Lower leg skin (tissue), 3 donors: ENCODE data around the gene HOXC6.

ENCODE experiments used
- CTCF ChIP-seq, 3 donors: fragments of 450-650 bp; IDR thresholded peaks; one replicate each; pipeline ENCODE4 v1.5.1; 2016; ENCODE audit warnings: antibody characterized with exemption in 3 of 3, mild to moderate bottlenecking in 3 of 3, moderate library complexity in 2 of 3
- POLR2A ChIP-seq, 2 donors: fragments of 450-650 bp; IDR thresholded peaks; one replicate each; pipeline ENCODE4 v1.6.1; 2016 to 2017; ENCODE audit warnings: antibody characterized with exemption in 2 of 2, mild to moderate bottlenecking in 1 of 2, moderate library complexity in 1 of 2

- TF ChIP-seq CTCF (IDR thresholded peaks at IDR 0.05), result no peak
- TF ChIP-seq POLR2A (IDR thresholded peaks at IDR 0.05), result no peak
These were observed 43.7 kb downstream of the HOXC6 start for GRCh38 chr12:54071942-54072341.
